Right cardiac atrium (tissue), 5 donors: ENCODE data around the gene PAPOLB. TPM values are rescaled to one million over a fixed set of nuclear protein-coding genes. Genes with fewer than 3 reads are reported as not detected.
A peak's percentile ranks its signal among the peaks of the same experiment; 100 is the strongest.

ENCODE experiments used
- ATAC-seq, 2 donors: fragments of 200-7000 bp; cut with Tn5 transposase; one replicate each; pipeline versions ENCODE4 v1.8.0 to v1.9.1; 2020; ENCODE audit warnings: moderate library complexity in 2 of 2, mild to moderate bottlenecking in 1 of 2
- DNase-seq, 3 donors: peaks; one replicate each; pipeline ENCODE4 v3.0.0-alpha.2; 2020
- H3K27ac ChIP-seq: one replicate; pipeline ENCODE4 v1.5.1; 2013; ENCODE audit warnings: mild to moderate bottlenecking, low read length, control low read depth, moderate library complexity
- H3K27me3 ChIP-seq: one replicate; pipeline ENCODE4 v1.6.1; 2013; ENCODE audit not compliant: control insufficient read depth, insufficient read depth
- H3K4me1 ChIP-seq: one replicate; pipeline ENCODE4 v1.6.1; 2013; ENCODE audit warnings: low read length; ENCODE audit not compliant: control insufficient read depth, insufficient read depth
- H3K4me3 ChIP-seq: one replicate; pipeline ENCODE4 v1.5.1; 2013; ENCODE audit warnings: low read length, control low read depth
- H3K9me3 ChIP-seq: one replicate; pipeline ENCODE4 v1.6.1; 2013; ENCODE audit warnings: low read length; ENCODE audit not compliant: control insufficient read depth
- WGBS: extraction: QIAGEN DNeasy Blood & Tissue Kit; methylation state at CpG from one replicate; pipeline ENCODE4 v1.1.7; 2013; 5-methylcytosine and 5-hydroxymethylcytosine counted together
- intact Hi-C, 4 donors: fragments of 100-400 bp; cut with DNase I; formaldehyde crosslinking; loops; one replicate each; pipeline versions ENCODE4 v1.11.0 to v1.14.0; 2022 to 2023
- polyA plus RNA-seq: library from polyadenylated mRNA; stranded (reverse); fragments of 200-250 nt; gene quantifications from one replicate; pipeline ENCODE4 v1.2.3, GENCODE V29; 2013
- total RNA-seq, 4 donors: library from RNA; stranded (reverse); fragmentation: NEBNext Ultra II Directional; extraction: Animal tissue kit (Norgen Biotek cat#: 25700); gene quantifications; one replicate each; pipeline ENCODE4 v1.2.1, GENCODE V29; 2021
- donor health status: healthy with polysubstance abuse.
- donor health status: DM: no; HTN: yes; CAD: no.
- donor health status: DM: no; HTN: no; CAD: no.
- donor health status: DM: no; HTN: yes; CAD: no; lungs with severe emphysema.
- donor health status: DM: yes; HTN: yes; CAD: no.

The PAPOLB gene
- total and polyA plus RNA-seq, 5 donors: 0.16 to 0.39 (median 0.29) TPM

DNA sequence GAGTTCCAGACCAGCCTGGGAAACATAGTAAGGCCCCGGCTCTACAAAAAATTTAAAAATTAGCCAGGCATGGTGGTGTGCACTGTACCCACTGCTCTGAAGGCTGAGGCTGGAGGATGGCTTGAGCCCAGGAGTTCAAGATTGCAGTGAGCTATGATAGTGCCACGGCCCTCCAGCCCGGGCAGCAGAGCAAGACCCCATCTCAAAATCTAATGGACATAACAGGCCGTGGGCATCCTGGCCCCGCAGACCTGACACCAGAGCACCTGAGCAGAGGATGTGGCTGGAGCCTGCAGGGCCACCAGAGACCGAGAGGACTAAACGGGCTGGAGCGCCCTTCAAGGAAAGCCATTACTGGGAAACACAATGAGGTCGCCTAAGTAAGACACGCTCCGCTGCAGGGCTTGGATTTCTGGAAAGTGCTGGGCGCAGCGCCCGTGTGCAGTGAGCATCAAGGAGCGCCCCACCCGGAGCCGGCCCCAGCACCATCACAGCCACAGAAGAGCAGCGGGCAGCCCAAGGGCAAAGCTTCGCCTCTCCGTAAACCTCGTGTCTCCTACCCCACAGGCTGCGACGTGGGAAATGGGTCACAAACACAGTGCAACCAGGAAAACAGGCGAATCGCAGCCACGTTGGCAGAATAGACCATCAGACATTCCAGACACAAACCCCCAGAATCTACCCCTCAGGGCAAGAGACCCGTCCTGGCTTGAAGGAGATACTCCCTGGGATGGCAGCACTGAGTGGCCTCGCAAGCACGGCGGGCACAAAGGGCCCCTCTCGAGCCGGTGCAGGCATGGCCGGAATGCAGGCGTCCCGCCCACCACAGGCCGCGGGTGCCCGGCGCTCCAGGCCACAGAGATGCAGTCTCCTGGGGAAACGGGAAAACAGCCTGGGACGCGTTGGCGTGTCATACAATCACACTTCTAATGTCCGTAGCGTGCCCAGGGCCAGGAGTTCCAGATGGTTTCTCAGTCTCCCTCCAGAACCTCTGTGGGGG is 16.8 kb upstream of the PAPOLB start:
- 72% methylated on average over 45 of the region's 45 CpGs for WGBS
- H3K27ac ChIP-seq: no peak overlapping the region
- no peaks in the 10 kb centered on the region for H3K27me3 ChIP-seq
- no peaks in the 10 kb centered on the region for H3K4me1 ChIP-seq
- intact Hi-C loops: no loop called here
- ATAC-seq (no peak), DNase-seq (peak in 1 of 3 donors; percentile 65)
- H3K9me3 ChIP-seq: no peaks in the 10 kb centered on the region
- H3K4me3 ChIP-seq: no peak overlapping the region

- Histone ChIP-seq H3K9me3 (no peaks in the 10 kb centered on the region), H3K27ac (no peak overlapping the region), H3K4me3 (no peak overlapping the region), H3K4me1 (no peaks in the 10 kb centered on the region), H3K27me3 (no peaks in the 10 kb centered on the region)
- 96% methylated on average over 18 of the region's 18 CpGs for WGBS
- no peak for DNase-seq
- ATAC-seq: no peak
- intact Hi-C loops: no loop called here
These were observed 14.8 kb upstream of the PAPOLB start for GRCh38 chr7:4876586-4876985.

GRCh38 chr7:4875391-4875790 is 13.6 kb upstream of the PAPOLB start:
- no peak for DNase-seq
- WGBS: 92% methylated on average over 15 of the region's 15 CpGs
- Histone ChIP-seq H3K4me3 (no peak overlapping the region), H3K27me3 (no peaks in the 10 kb centered on the region), H3K4me1 (no peaks in the 10 kb centered on the region), H3K9me3 (no peaks in the 10 kb centered on the region), H3K27ac (no peak overlapping the region)
- intact Hi-C loops: no loop called here
- no peak for ATAC-seq

DNA sequence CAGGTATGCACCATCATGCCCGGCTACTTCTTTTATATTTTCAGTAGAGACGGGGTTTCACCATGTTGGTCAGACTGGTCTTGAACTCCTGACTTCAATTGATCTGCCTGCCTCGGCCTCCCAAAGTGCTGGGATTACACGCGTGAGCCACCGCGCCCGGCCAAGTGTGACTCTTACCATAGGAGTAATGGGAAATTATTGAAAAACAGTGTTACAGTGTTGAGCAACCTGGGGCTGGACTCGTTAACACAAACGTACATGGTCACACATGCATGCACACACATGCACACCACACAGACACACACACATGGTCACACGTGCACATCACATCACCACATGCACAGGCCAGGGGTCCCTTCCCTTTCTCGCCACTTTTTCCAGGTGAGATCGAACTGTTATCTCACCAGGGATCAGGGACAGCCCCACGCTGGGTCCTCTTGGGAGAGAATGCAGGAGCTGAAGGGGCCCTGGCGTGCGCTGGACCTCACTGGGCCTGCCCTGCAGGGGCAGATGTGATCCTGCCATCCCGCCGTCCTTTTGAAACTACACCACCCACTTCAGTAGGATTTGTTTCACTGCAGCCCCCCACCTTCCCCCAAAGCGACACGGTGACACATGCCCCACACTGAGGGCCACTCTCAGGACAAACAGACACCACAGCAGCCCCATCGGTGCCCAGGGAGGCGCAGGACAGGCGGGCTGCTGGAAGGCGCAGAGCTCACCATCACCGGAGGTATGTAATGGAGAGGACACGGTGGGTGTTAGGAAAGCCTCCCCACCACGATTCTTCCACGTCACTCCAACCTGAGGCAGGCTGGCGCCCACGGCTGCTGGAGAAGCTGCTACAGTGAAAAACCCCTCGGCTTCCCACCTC is 11.5 kb upstream of the PAPOLB start:
- no peak for DNase-seq
- 87% methylated on average over 31 of the region's 31 CpGs for WGBS
- H3K27me3 ChIP-seq: no peaks in the 10 kb centered on the region
- no peaks in the 10 kb centered on the region for H3K9me3 ChIP-seq
- no peak overlapping the region for H3K4me3 ChIP-seq
- ATAC-seq: no peak
- no peak overlapping the region for H3K27ac ChIP-seq
- H3K4me1 ChIP-seq: no peaks in the 10 kb centered on the region
- intact Hi-C loops: no loop called here

- H3K27ac ChIP-seq: no peak overlapping the region
- no peaks in the 10 kb centered on the region for H3K9me3 ChIP-seq
- no peaks in the 10 kb centered on the region for H3K4me1 ChIP-seq
- DNase-seq: no peak
- no peak overlapping the region for H3K4me3 ChIP-seq
- ATAC-seq: no peak
- H3K27me3 ChIP-seq: no peaks in the 10 kb centered on the region
- intact Hi-C loops: no loop called here
- WGBS: 52% methylated on average over 19 of the region's 19 CpGs
These were observed 10.3 kb upstream of the PAPOLB start for GRCh38 chr7:4871930-4872675.

DNA sequence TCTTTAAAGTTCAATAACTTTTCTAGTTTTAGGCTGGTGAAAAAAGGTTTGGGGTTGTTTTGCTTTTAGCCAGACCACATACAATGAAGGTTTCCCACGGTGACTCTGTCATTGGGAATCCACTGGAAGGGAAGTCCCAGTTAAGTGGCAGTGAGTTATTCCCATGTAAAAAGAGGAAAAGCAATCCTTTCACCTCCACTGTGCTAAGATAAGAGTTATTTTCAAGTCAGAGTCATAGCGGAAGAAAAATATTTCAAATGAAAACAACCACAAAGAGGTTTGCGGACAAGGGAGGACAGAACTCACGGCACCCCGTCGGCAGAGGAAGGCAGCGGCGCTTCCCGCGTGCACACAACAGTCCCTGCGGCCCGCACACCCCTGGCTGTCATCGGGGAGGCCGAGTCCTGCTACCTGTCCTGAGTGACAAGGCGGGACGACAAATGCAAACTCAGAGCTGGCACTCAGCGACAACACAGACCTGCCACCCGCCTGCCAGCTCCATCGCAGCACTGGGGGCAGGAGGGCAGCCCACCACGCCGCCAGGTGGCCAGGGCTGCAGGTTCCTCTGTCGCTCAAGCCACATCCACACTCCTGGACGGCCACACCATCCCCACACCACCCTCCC is 9.3 kb upstream of the PAPOLB start:
- H3K9me3 ChIP-seq: no peaks in the 10 kb centered on the region
- no peak overlapping the region for H3K27ac ChIP-seq
- H3K4me1 ChIP-seq: no peaks in the 10 kb centered on the region
- H3K4me3 ChIP-seq: no peak overlapping the region
- peak in 2 of 3 donors; percentile 23 to 45 for DNase-seq
- ATAC-seq: peak in 1 of 2 donors; percentile 71
- 61% methylated on average over 23 of the region's 23 CpGs for WGBS
- intact Hi-C loops: no loop called here
- no peaks in the 10 kb centered on the region for H3K27me3 ChIP-seq

- ATAC-seq: no peak
- 93% methylated on average over 5 of the region's 5 CpGs for WGBS
These were observed 6.7 kb upstream of the PAPOLB start for GRCh38 chr7:4868493-4868892.

GRCh38 chr7:4866528-4867496 is 5.0 kb upstream of the PAPOLB start:
- Histone ChIP-seq H3K27ac (no peak overlapping the region), H3K27me3 (no peaks in the 10 kb centered on the region), H3K4me1 (no peaks in the 10 kb centered on the region), H3K4me3 (no peak overlapping the region), H3K9me3 (no peaks in the 10 kb centered on the region)
- intact Hi-C loops: no loop called here
- DNase-seq (no peak), ATAC-seq (peak in 1 of 2 donors; percentile 73)
- 81% methylated on average over 9 of the region's 9 CpGs for WGBS

More at GRCh38 chr7:4868493-4868892, 6.7 kb upstream of the PAPOLB start:
- no peak overlapping the region for H3K4me3 ChIP-seq
- H3K4me1 ChIP-seq: no peaks in the 10 kb centered on the region
- no peaks in the 10 kb centered on the region for H3K27me3 ChIP-seq
- H3K9me3 ChIP-seq: no peaks in the 10 kb centered on the region
- intact Hi-C loops: no loop called here
- no peak for DNase-seq
- no peak overlapping the region for H3K27ac ChIP-seq

DNA sequence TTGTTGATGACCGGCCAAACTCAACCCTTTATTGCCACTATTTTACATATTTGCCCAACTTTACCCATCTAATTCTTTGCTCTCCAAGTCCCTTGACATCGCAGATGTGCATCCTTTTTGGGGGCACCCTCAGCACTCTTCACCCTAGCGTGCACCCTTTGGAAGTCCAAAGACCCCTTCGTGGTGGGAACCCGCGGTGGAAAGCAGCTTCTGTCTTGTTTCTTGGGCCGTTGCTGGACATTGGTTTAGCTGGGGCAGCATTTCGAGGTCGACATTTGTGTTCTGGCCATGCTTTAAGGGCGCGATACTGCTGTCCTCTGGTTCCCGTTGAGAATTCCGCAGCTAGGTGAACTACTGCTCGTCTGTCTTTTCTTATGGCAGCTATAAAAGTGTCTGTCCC is 326 bp upstream of the PAPOLB start:
- DNase-seq (no peak), ATAC-seq (no peak)
- Histone ChIP-seq H3K4me1 (no peaks in the 10 kb centered on the region), H3K9me3 (no peaks in the 10 kb centered on the region), H3K4me3 (no peak overlapping the region), H3K27me3 (no peaks in the 10 kb centered on the region), H3K27ac (no peak overlapping the region)
- intact Hi-C loops: no loop called here
- WGBS: 89% methylated on average over 14 of the region's 14 CpGs
